K562 (cell line): ENCODE measurements around the gene ARHGEF25.

ENCODE experiments used
- GTF2F1 ChIP-seq: IDR thresholded peaks from 2 replicates; pipeline ENCODE4 v1.6.1; 2011; ENCODE audit warnings: low read depth, low read length, improper control_type of control experiment
- POLR2AphosphoS5 ChIP-seq: IDR thresholded peaks from 2 replicates; pipeline ENCODE4 v1.6.1; 2011; ENCODE audit warnings: mild to moderate bottlenecking, low read depth, low read length, moderate library complexity; ENCODE audit not compliant: control insufficient read depth, insufficient read depth
- RFX1 ChIP-seq: fragments of 450-650 bp; IDR thresholded peaks from 2 replicates; pipeline ENCODE4 v1.6.1; 2016; ENCODE audit warnings: mild to moderate bottlenecking, moderate library complexity
- SAFB2 ChIP-seq: fragments of 200-400 bp; formaldehyde crosslinking; IDR thresholded peaks from 2 replicates; pipeline ENCODE4 v1.6.1; 2018; ENCODE audit warnings: borderline replicate concordance, low read length, low read depth, moderate library complexity; ENCODE audit not compliant: severe bottlenecking

GRCh38 chr12:57621497-57622292 is 10.5 kb downstream of the ARHGEF25 start:
- TF ChIP-seq GTF2F1 = no peak
- TF ChIP-seq RFX1 = no peak
- no peak for TF ChIP-seq SAFB2
- no peak for TF ChIP-seq POLR2AphosphoS5
